Chondrocyte (in vitro differentiated cells): ENCODE measurements around the gene RBM39. TPM values are rescaled to one million over a fixed set of nuclear protein-coding genes. Genes with fewer than 3 reads are reported as not detected.
"Not testable (repeated sequence)": the region's sequence is repeated elsewhere in the genome, so short reads cannot be mapped to it uniquely, and the experiment has no call there.

Source experiments
- DNase-seq: peaks from one replicate; pipeline ENCODE4 v3.0.0; 2021; ENCODE audit warnings: mixed read lengths, low spot score
- H3K27ac Mint-ChIP-seq: one replicate; pipeline ENCODE4 v1.8.0; 2021; ENCODE audit warnings: mild to moderate bottlenecking, moderate library complexity, mixed read lengths; ENCODE audit not compliant: unreplicated experiment
- H3K27me3 Mint-ChIP-seq: 2 replicates; pipeline ENCODE4 v1.8.0; 2021; ENCODE audit warnings: low read depth, mixed read lengths
- H3K36me3 Mint-ChIP-seq: 2 replicates; pipeline ENCODE4 v1.8.0; 2021; ENCODE audit warnings: low read depth, mixed read lengths
- H3K4me1 Mint-ChIP-seq: 2 replicates; pipeline ENCODE4 v1.8.0; 2021; ENCODE audit warnings: low read depth, mild to moderate bottlenecking, mixed read lengths
- H3K4me3 Mint-ChIP-seq: one replicate; pipeline ENCODE4 v1.8.0; 2021; ENCODE audit warnings: mild to moderate bottlenecking, moderate library complexity, mixed read lengths; ENCODE audit not compliant: unreplicated experiment
- H3K9me3 Mint-ChIP-seq: 2 replicates; pipeline ENCODE4 v1.8.0; 2021; ENCODE audit warnings: low read depth, mixed read lengths
- CTCF ChIP-seq: fragments of 200-600 bp; sonication (generic); IDR thresholded peaks from 2 replicates; pipeline ENCODE4 v1.5.0; 2021; ENCODE audit warnings: antibody characterized with exemption, mild to moderate bottlenecking, moderate library complexity
- long read RNA-seq: library from polyadenylated mRNA; stranded (forward); transcript quantifications from one replicate; pipeline ENCODE4 v2.0.0, GENCODE V29; 2021
- total RNA-seq: library from RNA; stranded (reverse); gene quantifications from 3 replicates; pipeline ENCODE4 v1.2.1, GENCODE V29; 2021

Gene RBM39
- total RNA-seq = 217 to 277 TPM (median 238 TPM) in 3 replicates
- long read RNA-seq, full-length matches to known transcripts = 241 of 318 reads
- long read RNA-seq, partial matches to known transcripts = 12 of 318 reads
- long read RNA-seq, other reads (novel, unspliced or antisense) = 65 of 318 reads

DNA sequence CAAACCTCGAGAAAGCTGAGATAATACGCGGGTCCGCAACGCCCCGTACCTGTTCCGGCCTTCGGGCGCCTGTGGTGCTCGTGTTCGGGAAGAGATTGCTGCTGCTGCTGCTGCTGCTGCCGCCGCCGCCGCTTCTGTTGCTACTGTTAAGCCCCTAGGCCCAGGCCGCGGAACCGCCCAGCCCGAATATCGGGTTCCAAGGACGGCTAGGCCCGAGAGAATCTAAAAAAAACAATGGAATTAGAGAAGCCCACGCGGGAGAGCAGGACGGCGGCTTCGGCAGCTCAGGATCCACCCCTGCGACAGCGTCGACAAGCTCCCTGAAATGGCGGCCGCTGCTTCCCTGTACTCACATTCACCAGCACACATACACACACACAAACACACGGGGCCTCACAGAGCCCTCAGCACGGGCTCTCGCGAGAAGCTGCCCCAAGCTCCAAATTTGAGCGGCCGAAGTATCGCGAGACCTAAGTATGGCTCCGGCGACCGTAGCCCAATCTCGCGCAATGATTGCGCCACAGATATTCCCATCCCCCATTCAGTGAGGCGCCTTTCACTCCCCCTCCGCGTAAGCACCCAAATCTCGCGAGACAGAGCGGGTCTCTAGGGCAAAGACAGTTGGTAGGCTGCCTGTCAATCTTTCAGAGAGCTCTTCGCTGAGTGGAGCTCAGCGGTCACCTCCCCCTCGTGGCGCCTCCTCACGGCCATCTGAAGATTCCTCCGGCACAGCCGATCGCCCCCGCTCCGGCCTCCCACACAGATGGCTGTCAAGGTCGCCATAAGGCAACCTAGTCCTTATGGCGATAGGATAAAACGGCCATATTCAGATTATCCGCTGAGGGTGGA is at the start of gene RBM39:
TSS of gene RBM39 (minus strand) at position 369 of the 849 bp plus-strand sequence. CDS start 1,386 bp downstream, outside the sequence.
- H3K27ac Mint-ChIP-seq = peak within 1 kb of the TSS; percentile 100
- H3K4me3 Mint-ChIP-seq = peak within 1 kb of the TSS; percentile 94
- peaks cover 45% of the 10 kb centered on the region for H3K4me1 Mint-ChIP-seq
- H3K9me3 Mint-ChIP-seq = no peaks in the 10 kb centered on the region
- peaks cover 22% of the 10 kb centered on the region for H3K36me3 Mint-ChIP-seq
- peak; percentile 72 for TF ChIP-seq CTCF
- no peaks in the 10 kb centered on the region for H3K27me3 Mint-ChIP-seq
- peak; percentile 99 for DNase-seq

- Mint-ChIP-seq H3K36me3 (no peaks in the 10 kb centered on the region), H3K27ac (peak overlapping the region; percentile 78), H3K9me3 (no peaks in the 10 kb centered on the region), H3K4me1 (peaks cover 11% of the 10 kb centered on the region), H3K4me3 (no peak overlapping the region), H3K27me3 (no peaks in the 10 kb centered on the region)
- no peak for DNase-seq
- no peak for TF ChIP-seq CTCF
Measured at GRCh38 chr20:35791821-35792220, 49.8 kb upstream of the RBM39 start.

DNA sequence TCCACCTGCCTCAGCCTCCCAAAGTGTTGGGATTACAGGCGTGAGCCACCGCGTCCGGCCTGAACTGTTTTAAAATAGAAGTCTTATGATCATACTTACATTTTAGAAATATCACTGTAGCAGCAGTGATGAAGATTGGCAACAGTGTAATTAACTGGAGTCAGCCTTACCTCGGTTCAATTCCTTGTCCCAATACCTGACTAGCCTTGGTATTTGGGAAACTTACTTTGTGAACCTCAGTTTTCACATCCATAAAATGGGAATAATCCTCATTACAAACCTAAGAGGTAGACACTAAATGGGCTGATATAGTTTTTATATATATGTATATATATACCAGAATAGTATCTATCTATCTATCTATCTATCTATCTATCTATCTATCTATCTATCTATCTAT is 49.0 kb upstream of the RBM39 start:
- no peaks in the 10 kb centered on the region for H3K27me3 Mint-ChIP-seq
- no peak overlapping the region for H3K27ac Mint-ChIP-seq
- no peaks in the 10 kb centered on the region for H3K36me3 Mint-ChIP-seq
- H3K4me3 Mint-ChIP-seq = no peak overlapping the region
- peaks cover 11% of the 10 kb centered on the region for H3K4me1 Mint-ChIP-seq
- no peak for DNase-seq
- TF ChIP-seq CTCF = no peak
- no peaks in the 10 kb centered on the region for H3K9me3 Mint-ChIP-seq

DNA sequence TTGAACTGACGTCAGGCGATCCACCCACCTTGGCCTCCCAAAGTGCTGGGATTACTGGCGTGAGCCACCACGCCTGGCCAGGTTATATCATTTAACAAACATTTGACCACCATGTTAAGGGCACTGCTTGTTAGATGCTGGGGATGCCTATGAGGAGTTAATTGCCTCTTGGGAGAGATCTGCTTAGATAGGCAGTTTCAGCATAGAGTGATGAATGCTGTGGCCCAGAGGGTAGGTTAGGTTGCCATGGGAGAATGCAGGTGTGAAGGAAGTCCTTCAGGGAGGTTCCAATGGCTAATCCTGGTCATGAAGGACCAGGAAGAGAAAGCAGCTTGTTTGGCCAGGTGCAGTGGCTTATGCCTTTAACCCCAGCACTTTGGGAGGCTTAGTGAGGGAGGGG is 46.7 kb upstream of the RBM39 start:
- no peaks in the 10 kb centered on the region for H3K36me3 Mint-ChIP-seq
- TF ChIP-seq CTCF = no peak

DNA sequence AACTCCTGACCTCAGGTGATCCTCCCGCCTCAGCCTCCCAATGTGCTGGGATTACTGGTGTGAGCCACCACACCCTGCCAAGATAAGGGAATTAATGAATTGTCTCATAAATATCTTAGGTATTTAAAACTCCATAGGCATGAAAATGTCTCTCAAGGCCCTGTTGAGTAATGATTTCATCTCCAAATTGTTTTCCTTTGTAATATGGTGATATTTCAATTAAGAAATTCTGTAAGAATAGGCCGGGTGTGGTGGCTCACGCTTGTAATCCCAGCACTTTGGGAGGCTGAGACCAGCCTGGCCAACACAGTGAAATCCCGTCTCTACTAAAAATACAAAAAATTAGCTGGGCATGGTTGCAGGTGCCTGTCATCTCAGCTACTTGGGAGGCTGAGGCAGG is 43.5 kb upstream of the RBM39 start:
- DNase-seq, H3K27me3 Mint-ChIP-seq, H3K9me3 Mint-ChIP-seq, H3K36me3 Mint-ChIP-seq, H3K4me3 Mint-ChIP-seq, H3K27ac Mint-ChIP-seq, H3K4me1 Mint-ChIP-seq: not testable (repeated sequence)

More for the DNA sequence above, 46.7 kb upstream of the RBM39 start:
- H3K4me3 Mint-ChIP-seq = no peak overlapping the region
- no peaks in the 10 kb centered on the region for H3K9me3 Mint-ChIP-seq
- peaks cover 11% of the 10 kb centered on the region for H3K4me1 Mint-ChIP-seq
- H3K27ac Mint-ChIP-seq = no peak overlapping the region
- peak; percentile 24 for DNase-seq
- no peaks in the 10 kb centered on the region for H3K27me3 Mint-ChIP-seq

GRCh38 chr20:35783811-35784210 is 41.8 kb upstream of the RBM39 start:
- not testable (repeated sequence) for H3K4me1 Mint-ChIP-seq, H3K9me3 Mint-ChIP-seq, H3K27ac Mint-ChIP-seq, H3K36me3 Mint-ChIP-seq, H3K27me3 Mint-ChIP-seq, H3K4me3 Mint-ChIP-seq
- peak; percentile 1 for DNase-seq
